HEK293 (cell line): ENCODE data around the gene RAB7A.

Source experiments
- CTCF ChIA-PET: fragments of 350-600 bp; formaldehyde crosslinking; extraction: SDS; loops from one replicate; lab custom pipeline; 2021; ENCODE audit warnings: antibody characterized with exemption; lab: Yijun Ruan, JAX
- POLR2A ChIA-PET: fragments of 300-600 bp; formaldehyde crosslinking; extraction: SDS; loops from one replicate; lab custom pipeline; 2020; ENCODE audit warnings: antibody characterized with exemption, inconsistent platforms; lab: Yijun Ruan, JAX
- H3K27ac ChIP-seq: fragments of 200-500 bp; sonication (Bioruptor generic); 2 replicates; pipeline ENCODE4 v1.5.1; 2014; ENCODE audit warnings: low read depth, low read length, control low read depth, inconsistent platforms; ENCODE audit errors: extremely low read depth
- H3K36me3 ChIP-seq, 2 experiments: fragments of 200-500 bp in 1 of 2; sonication (Bioruptor generic) in 1 of 2; 1 replicate in 1 of 2; 2 replicates in 1 of 2; pipeline ENCODE4 v1.5.1; 2014 to 2017; ENCODE audit warnings: inconsistent platforms in 2 of 2, low read length in 2 of 2; ENCODE audit not compliant: control insufficient read depth in 2 of 2, insufficient read depth in 1 of 2
- H3K4me1 ChIP-seq: fragments of 200-500 bp; sonication (Bioruptor generic); 2 replicates; pipeline ENCODE4 v1.5.1; 2014; ENCODE audit warnings: mild to moderate bottlenecking, low read length, inconsistent platforms; ENCODE audit not compliant: control insufficient read depth, insufficient read depth
- H3K4me3 ChIP-seq: 2 replicates; pipeline ENCODE4 v1.5.1; 2011; ENCODE audit warnings: low read depth, mild to moderate bottlenecking, control low read depth, low read length, moderate library complexity
- H3K9me3 ChIP-seq: fragments of 200-500 bp; sonication (Bioruptor generic); 2 replicates; pipeline ENCODE4 v1.5.1; 2014; ENCODE audit warnings: low read depth, low read length, inconsistent platforms; ENCODE audit not compliant: control insufficient read depth, insufficient read depth
- AEBP2 ChIP-seq: fragments of 450-650 bp; formaldehyde crosslinking; IDR thresholded peaks from 2 replicates; pipeline ENCODE4 v1.5.1; 2016; ENCODE audit warnings: missing biosample characterization, missing genetic modification characterization, borderline replicate concordance
- ELK4 ChIP-seq: IDR thresholded peaks from 2 replicates; pipeline ENCODE4 v1.6.1; 2011; ENCODE audit warnings: mild to moderate bottlenecking, low read depth, low read length, borderline replicate concordance
- GFI1B ChIP-seq: fragments of 450-650 bp; formaldehyde crosslinking; IDR thresholded peaks from 2 replicates; pipeline ENCODE4 v1.5.1; 2016; ENCODE audit warnings: missing biosample characterization, missing genetic modification characterization
- HOXC10 ChIP-seq: sonication (generic); formaldehyde crosslinking; IDR thresholded peaks from 2 replicates; pipeline ENCODE4 v1.8.1; 2023; ENCODE audit warnings: mild to moderate bottlenecking, missing genetic modification reagents
- KLF1 ChIP-seq: fragments of 450-650 bp; formaldehyde crosslinking; IDR thresholded peaks from 2 replicates; pipeline ENCODE4 v1.5.1; 2016; ENCODE audit warnings: missing biosample characterization, missing genetic modification characterization
- MZF1 ChIP-seq: fragments of 450-650 bp; formaldehyde crosslinking; IDR thresholded peaks from 2 replicates; pipeline ENCODE4 v1.5.1; 2017; ENCODE audit warnings: missing biosample characterization, missing genetic modification characterization, borderline replicate concordance
- REPIN1 ChIP-seq: fragments of 450-650 bp; formaldehyde crosslinking; IDR thresholded peaks from 2 replicates; pipeline ENCODE4 v1.5.1; 2017; ENCODE audit warnings: missing biosample characterization, missing genetic modification characterization, low read depth
- SETDB1 ChIP-seq: IDR thresholded peaks from one replicate; pipeline ENCODE4 v1.6.1; 2017; ENCODE audit warnings: mild to moderate bottlenecking, low read length, moderate library complexity, mixed read lengths; ENCODE audit not compliant: insufficient read length
- TRIM28 ChIP-seq: IDR thresholded peaks from 2 replicates; pipeline ENCODE4 v1.6.1; 2011; ENCODE audit warnings: low read length, control low read depth, borderline replicate concordance
- ZBTB10 ChIP-seq: fragments of 450-650 bp; formaldehyde crosslinking; IDR thresholded peaks from 2 replicates; pipeline ENCODE4 v1.5.1; 2016; ENCODE audit warnings: missing biosample characterization, missing genetic modification characterization
- ZNF132 ChIP-seq: fragments of 450-650 bp; formaldehyde crosslinking; IDR thresholded peaks from 2 replicates; pipeline ENCODE4 v1.5.1; 2017; ENCODE audit warnings: missing biosample characterization, missing genetic modification characterization, borderline replicate concordance
- ZNF138 ChIP-seq: fragments of 450-650 bp; formaldehyde crosslinking; IDR thresholded peaks from 2 replicates; pipeline ENCODE4 v1.5.1; 2016; ENCODE audit warnings: missing biosample characterization, missing genetic modification characterization, borderline replicate concordance
- ZNF211 ChIP-seq: fragments of 450-650 bp; formaldehyde crosslinking; IDR thresholded peaks from 2 replicates; pipeline ENCODE4 v1.5.1; 2016; ENCODE audit warnings: low read depth, missing biosample characterization, missing genetic modification characterization
- ZNF221 ChIP-seq: fragments of 450-650 bp; formaldehyde crosslinking; IDR thresholded peaks from 2 replicates; pipeline ENCODE4 v1.5.1; 2017; ENCODE audit warnings: missing biosample characterization, missing genetic modification characterization, borderline replicate concordance
- ZNF302 ChIP-seq: fragments of 450-650 bp; formaldehyde crosslinking; IDR thresholded peaks from 2 replicates; pipeline ENCODE4 v1.5.1; 2016; ENCODE audit warnings: missing biosample characterization, missing genetic modification characterization, low read depth
- ZNF37A ChIP-seq: fragments of 450-650 bp; IDR thresholded peaks from 2 replicates; pipeline ENCODE4 v1.5.1; 2018; ENCODE audit warnings: missing biosample characterization, missing genetic modification characterization
- ZNF433 ChIP-seq: fragments of 450-650 bp; formaldehyde crosslinking; IDR thresholded peaks from 2 replicates; pipeline ENCODE4 v1.5.1; 2016; ENCODE audit warnings: missing biosample characterization, missing genetic modification characterization, low read depth
- ZNF501 ChIP-seq: fragments of 450-650 bp; formaldehyde crosslinking; IDR thresholded peaks from 2 replicates; pipeline ENCODE4 v1.5.1; 2016; ENCODE audit warnings: missing biosample characterization, missing genetic modification characterization
- ZNF549 ChIP-seq: fragments of 450-650 bp; IDR thresholded peaks from 2 replicates; pipeline ENCODE4 v1.5.1; 2018; ENCODE audit warnings: missing biosample characterization, missing genetic modification characterization, mild to moderate bottlenecking, inconsistent platforms, moderate library complexity
- ZNF624 ChIP-seq: fragments of 450-650 bp; formaldehyde crosslinking; IDR thresholded peaks from 2 replicates; pipeline ENCODE4 v1.5.1; 2017; ENCODE audit warnings: missing biosample characterization, missing genetic modification characterization
- ZNF677 ChIP-seq: fragments of 450-650 bp; IDR thresholded peaks from 2 replicates; pipeline ENCODE4 v1.5.0; 2018; ENCODE audit warnings: missing biosample characterization, mild to moderate bottlenecking, missing genetic modification characterization, moderate library complexity
- ZSCAN23 ChIP-seq: fragments of 450-650 bp; formaldehyde crosslinking; IDR thresholded peaks from 2 replicates; pipeline ENCODE4 v1.5.1; 2016; ENCODE audit warnings: missing biosample characterization, missing genetic modification characterization
- ZXDB ChIP-seq: fragments of 450-650 bp; formaldehyde crosslinking; IDR thresholded peaks from 2 replicates; pipeline ENCODE4 v1.5.1; 2016; ENCODE audit warnings: missing biosample characterization, missing genetic modification characterization
- TF ChIP-seq, protein P1 (sequence below): fragments of 450-650 bp; formaldehyde crosslinking; IDR thresholded peaks from 2 replicates; pipeline ENCODE4 v1.5.1; 2017; ENCODE audit warnings: missing biosample characterization, mild to moderate bottlenecking, missing genetic modification characterization, moderate library complexity
- TF ChIP-seq, protein P2 (sequence below): fragments of 450-650 bp; formaldehyde crosslinking; IDR thresholded peaks from 2 replicates; pipeline ENCODE4; 2016; ENCODE audit warnings: missing biosample characterization, missing genetic modification characterization

RAB7A gene

GRCh38 chr3:128823631-128824030 is 97.6 kb downstream of the RAB7A start:
- POLR2A ChIA-PET = no interaction called here
- peaks cover 0 to 14% of the 10 kb centered on the region in 2 experiments; a peak in 1 of 3 replicates for H3K36me3 ChIP-seq
- no peaks in the 10 kb centered on the region for H3K9me3 ChIP-seq
- TF ChIP-seq MZF1 (no peak), ZNF624 (tag by site-specific recombination) (no peak), ZNF37A (no peak), ZNF549 (no peak), ZNF501 (no peak), ZNF221 (tag by site-specific recombination) (no peak), ZSCAN23 (tag by site-specific recombination) (no peak), TRIM28 (no peak), KLF1 (no peak), REPIN1 (no peak), ZNF211 (tag by site-specific recombination) (no peak), SETDB1 (no peak), GFI1B (no peak), ELK4 (no peak)
- TF ChIP-seq, protein P1, sequence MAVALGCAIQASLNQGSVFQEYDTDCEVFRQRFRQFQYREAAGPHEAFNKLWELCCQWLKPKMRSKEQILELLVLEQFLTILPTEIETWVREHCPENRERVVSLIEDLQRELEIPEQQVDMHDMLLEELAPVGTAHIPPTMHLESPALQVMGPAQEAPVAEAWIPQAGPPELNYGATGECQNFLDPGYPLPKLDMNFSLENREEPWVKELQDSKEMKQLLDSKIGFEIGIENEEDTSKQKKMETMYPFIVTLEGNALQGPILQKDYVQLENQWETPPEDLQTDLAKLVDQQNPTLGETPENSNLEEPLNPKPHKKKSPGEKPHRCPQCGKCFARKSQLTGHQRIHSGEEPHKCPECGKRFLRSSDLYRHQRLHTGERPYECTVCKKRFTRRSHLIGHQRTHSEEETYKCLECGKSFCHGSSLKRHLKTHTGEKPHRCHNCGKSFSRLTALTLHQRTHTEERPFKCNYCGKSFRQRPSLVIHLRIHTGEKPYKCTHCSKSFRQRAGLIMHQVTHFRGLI = no peak
- H3K4me1 ChIP-seq = no peaks in the 10 kb centered on the region
- no peak overlapping the region for H3K27ac ChIP-seq
- CTCF ChIA-PET = interaction anchor here (0.8 kb wide), 1 partner anchor 26 kb away, joined by 3 read pairs; no protein-coding TSS in a partner anchor
- H3K4me3 ChIP-seq = no peak overlapping the region

GRCh38 chr3:128824132-128824850 is 98.3 kb downstream of the RAB7A start:
- no peak overlapping the region for H3K27ac ChIP-seq
- ChIA-PET CTCF (interaction anchor here (0.8 kb wide), 1 partner anchor 25 kb away, joined by 3 read pairs; no protein-coding TSS in a partner anchor), POLR2A (no interaction called here)
- H3K36me3 ChIP-seq = peaks cover 0 to 8% of the 10 kb centered on the region in 2 experiments; a peak in 1 of 3 replicates
- no peak overlapping the region for H3K4me3 ChIP-seq
- H3K4me1 ChIP-seq = no peaks in the 10 kb centered on the region
- H3K9me3 ChIP-seq = no peaks in the 10 kb centered on the region
- TF ChIP-seq, protein P2, sequence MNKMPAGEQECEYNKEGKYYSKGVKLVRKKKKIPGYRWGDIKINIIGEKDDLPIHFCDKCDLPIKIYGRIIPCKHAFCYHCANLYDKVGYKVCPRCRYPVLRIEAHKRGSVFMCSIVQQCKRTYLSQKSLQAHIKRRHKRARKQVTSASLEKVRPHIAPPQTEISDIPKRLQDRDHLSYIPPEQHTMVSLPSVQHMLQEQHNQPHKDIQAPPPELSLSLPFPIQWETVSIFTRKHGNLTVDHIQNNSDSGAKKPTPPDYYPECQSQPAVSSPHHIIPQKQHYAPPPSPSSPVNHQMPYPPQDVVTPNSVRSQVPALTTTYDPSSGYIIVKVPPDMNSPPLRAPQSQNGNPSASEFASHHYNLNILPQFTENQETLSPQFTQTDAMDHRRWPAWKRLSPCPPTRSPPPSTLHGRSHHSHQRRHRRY = no peak
- TF ChIP-seq ZXDB (tag by site-specific recombination) (no peak), HOXC10 (CRISPR knock-in tag) (no peak), ZNF302 (tag by site-specific recombination) (no peak), ZNF132 (tag by site-specific recombination) (no peak), AEBP2 (tag by site-specific recombination) (no peak), ZBTB10 (tag by site-specific recombination) (no peak), ZNF677 (tag by site-specific recombination) (no peak), ZNF138 (no peak), ZNF433 (tag by site-specific recombination) (no peak)
